Endothelial cell of umbilical vein (primary cell): ENCODE results near the gene CLEC14A. TPM values are rescaled to one million over a fixed set of nuclear protein-coding genes. Genes with fewer than 3 reads are reported as not detected.
A peak's percentile ranks its signal among the peaks of the same experiment; 100 is the strongest.

Source experiments
- Bru-seq: library from RNA; stranded (reverse); fragments of 400-500 nt; gene quantifications from one replicate; lab custom pipeline; 2021; lab: Mats Ljungman, UMichigan
- BruChase-seq, 2 experiments: library from RNA; stranded (reverse); fragments of 400-500 nt; gene quantifications; one replicate each; lab custom pipeline; 2021; lab: Mats Ljungman, UMichigan
- BruUV-seq: library from RNA; stranded (reverse); fragments of 400-500 nt; replicated peaks from 2 replicates; lab custom pipeline; 2021; lab: Mats Ljungman, UMichigan
- CTCF ChIA-PET: fragments of 300-600, 350-600 bp; sonication (Branson Sonifier 250); formaldehyde crosslinking; loops from one replicate; lab custom pipeline; 2021; ENCODE audit warnings: antibody characterized with exemption, inconsistent platforms; lab: Charles Lee
- POLR2A ChIA-PET: fragments of 300-600, 350-600 bp; sonication (Branson Sonifier 250); formaldehyde crosslinking; loops from one replicate; lab custom pipeline; 2021; ENCODE audit warnings: antibody characterized with exemption, inconsistent platforms; lab: Charles Lee
- DNase-seq: peaks from one replicate; pipeline ENCODE4 v3.0.0-alpha.2; 2011; ENCODE audit warnings: low read depth, low spot score
- FAIRE-seq: peaks from 2 replicates; lab custom pipeline; 2011; peaks lifted over from hg19 to GRCh38; lab: Jason Lieb, UNC
- H2AFZ ChIP-seq: 2 replicates; pipeline ENCODE4 v1.6.0; 2012; ENCODE audit warnings: low read depth, low read length, control low read depth, inconsistent platforms
- H3K27ac ChIP-seq: 2 replicates; pipeline ENCODE4 v1.5.1; 2011; ENCODE audit warnings: low read depth, mild to moderate bottlenecking, control low read depth, low read length, moderate library complexity; ENCODE audit not compliant: insufficient read depth
- H3K27me3 ChIP-seq, 2 experiments: 2 replicates each; pipeline versions ENCODE4 v1.6.0 to v1.6.1; 2011; ENCODE audit warnings: low read length in 2 of 2, mixed read lengths in 1 of 2; ENCODE audit not compliant: control insufficient read depth in 2 of 2, insufficient read depth in 2 of 2
- H3K36me3 ChIP-seq, 2 experiments: 2 replicates in 1 of 2; 3 replicates in 1 of 2; pipeline ENCODE4 v1.5.1; 2011; ENCODE audit warnings: low read length in 2 of 2, mild to moderate bottlenecking in 1 of 2, moderate library complexity in 1 of 2; ENCODE audit not compliant: control insufficient read depth in 2 of 2, insufficient read depth in 2 of 2; ENCODE audit errors: extremely low read depth in 1 of 2
- H3K4me1 ChIP-seq: 3 replicates; pipeline ENCODE4 v1.5.1; 2011; ENCODE audit warnings: mild to moderate bottlenecking, low read length; ENCODE audit not compliant: control insufficient read depth, insufficient read depth; ENCODE audit errors: extremely low read depth
- H3K4me2 ChIP-seq: 2 replicates; pipeline ENCODE4 v1.6.1; 2011; ENCODE audit warnings: low read length, control low read depth, mixed read lengths; ENCODE audit not compliant: insufficient read depth
- H3K4me3 ChIP-seq, 3 experiments: fragments of 200-600 bp in 1 of 3; sonication (generic), shearing (Covaris generic) in 1 of 3; replicated peaks in 1 of 3; 2 replicates each; pipeline ENCODE4 v1.5.1; 2011 to 2016; ENCODE audit warnings: control low read depth in 3 of 3, low read length in 3 of 3, mild to moderate bottlenecking in 2 of 3, inconsistent platforms in 1 of 3, low read depth in 1 of 3, moderate library complexity in 1 of 3; ENCODE audit not compliant: insufficient read depth in 1 of 3
- H3K79me2 ChIP-seq: 2 replicates; pipeline ENCODE4 v1.6.0; 2012; ENCODE audit warnings: low read length, inconsistent platforms; ENCODE audit not compliant: control insufficient read depth, insufficient read depth
- H3K9ac ChIP-seq: replicated peaks from 2 replicates; pipeline ENCODE3; 2011; ENCODE audit warnings: low read length, control low read depth; ENCODE audit not compliant: insufficient read depth; ENCODE audit errors: extremely low read depth
- H3K9me1 ChIP-seq: replicated peaks from 3 replicates; pipeline ENCODE4 v1.6.0; 2011; ENCODE audit warnings: mild to moderate bottlenecking, low read length; ENCODE audit not compliant: control insufficient read depth, insufficient read depth; ENCODE audit errors: extremely low read depth
- H3K9me3 ChIP-seq: replicated peaks from 2 replicates; pipeline ENCODE4 v1.5.1; 2012; ENCODE audit warnings: low read length, inconsistent platforms; ENCODE audit not compliant: control insufficient read depth, insufficient read depth
- H4K20me1 ChIP-seq: replicated peaks from 2 replicates; pipeline ENCODE3; 2011; ENCODE audit warnings: mild to moderate bottlenecking, low read length; ENCODE audit not compliant: control insufficient read depth, insufficient read depth; ENCODE audit errors: extremely low read depth
- FOS ChIP-seq: IDR thresholded peaks from 2 replicates; pipeline ENCODE4 v1.6.1; 2011; ENCODE audit warnings: mild to moderate bottlenecking, low read length, moderate library complexity, borderline replicate concordance; ENCODE audit not compliant: insufficient read depth
- GATA2 ChIP-seq: IDR thresholded peaks from 2 replicates; pipeline ENCODE4 v1.7.0; 2011; ENCODE audit warnings: low read depth, mild to moderate bottlenecking, moderate library complexity, mixed read lengths, low read length; ENCODE audit not compliant: insufficient read length, insufficient read depth
- JUN ChIP-seq: IDR thresholded peaks from 2 replicates; pipeline ENCODE4 v1.6.1; 2011; ENCODE audit warnings: borderline replicate concordance, low read depth; ENCODE audit not compliant: insufficient read length, insufficient read depth
- POLR2A ChIP-seq: IDR thresholded peaks from 2 replicates; pipeline ENCODE4 v1.6.1; 2012; ENCODE audit warnings: low read depth, mild to moderate bottlenecking, control low read depth, low read length
- POLR2AphosphoS5 ChIP-seq: IDR thresholded peaks from 2 replicates; pipeline ENCODE4 v1.6.1; 2012; ENCODE audit warnings: low read depth, mild to moderate bottlenecking, control low read depth, low read length, moderate library complexity; ENCODE audit not compliant: insufficient read depth
- dilution Hi-C: fragments of 300-500 bp; cut with MboI; formaldehyde crosslinking; loops from one replicate; pipeline ENCODE4 v1.15.0; 2019; ENCODE audit warnings: low sequenced_read_pairs; ENCODE audit not compliant: extremely low pct_ligation_motif_present
- intact Hi-C: fragments of 100-400 bp; cut with micrococcal nuclease; formaldehyde crosslinking; loops from one replicate; pipeline ENCODE4 v1.10.0; 2022
- long read RNA-seq: library from polyadenylated mRNA; stranded (forward); transcript quantifications from one replicate; pipeline ENCODE4 v2.0.0, GENCODE V29; 2021
- polyA minus RNA-seq, 3 experiments: library from RNA; depleted of rRNA, polyadenylated mRNA; stranded (reverse); fragments of >200 nt; gene quantifications; 1 replicate in 1 of 3; 2 replicates in 2 of 3; pipeline ENCODE4 v1.2.3, GENCODE V29; 2011
- polyA plus RNA-seq, 4 experiments: library from polyadenylated mRNA; depleted of rRNA in 3 of 4; stranded (reverse) in 3 of 4; unstranded in 1 of 4; fragments of >200 nt; gene quantifications; 2 replicates each; pipeline versions ENCODE4 v1.2.1 to v1.2.3, GENCODE V29; 2011 to 2012; ENCODE audit warnings: missing spikeins in 1 of 4
- total RNA-seq: library from RNA; stranded (reverse); gene quantifications from 2 replicates; pipeline ENCODE4 v1.2.3, GENCODE V29; 2021
- TF ChIP-seq, protein P1 (sequence below): IDR thresholded peaks from 2 replicates; pipeline ENCODE4 v1.6.1; 2011; ENCODE audit not compliant: insufficient read depth, insufficient read length
- TF ChIP-seq, protein P2 (sequence below), 2 donors: IDR thresholded peaks; 1 replicate in 1 of 2; 2 replicates in 1 of 2; pipeline ENCODE4 v1.5.1; 2011; ENCODE audit warnings: low read length in 2 of 2, mild to moderate bottlenecking in 2 of 2, moderate library complexity in 2 of 2, control low read depth in 1 of 2, inconsistent platforms in 1 of 2, low read depth in 1 of 2; ENCODE audit not compliant: insufficient read depth in 1 of 2; ENCODE audit errors: extremely low read depth in 1 of 2

Gene CLEC14A, protein sequence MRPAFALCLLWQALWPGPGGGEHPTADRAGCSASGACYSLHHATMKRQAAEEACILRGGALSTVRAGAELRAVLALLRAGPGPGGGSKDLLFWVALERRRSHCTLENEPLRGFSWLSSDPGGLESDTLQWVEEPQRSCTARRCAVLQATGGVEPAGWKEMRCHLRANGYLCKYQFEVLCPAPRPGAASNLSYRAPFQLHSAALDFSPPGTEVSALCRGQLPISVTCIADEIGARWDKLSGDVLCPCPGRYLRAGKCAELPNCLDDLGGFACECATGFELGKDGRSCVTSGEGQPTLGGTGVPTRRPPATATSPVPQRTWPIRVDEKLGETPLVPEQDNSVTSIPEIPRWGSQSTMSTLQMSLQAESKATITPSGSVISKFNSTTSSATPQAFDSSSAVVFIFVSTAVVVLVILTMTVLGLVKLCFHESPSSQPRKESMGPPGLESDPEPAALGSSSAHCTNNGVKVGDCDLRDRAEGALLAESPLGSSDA
- total RNA-seq (396 and 414 TPM in 2 replicates), polyA plus RNA-seq (562 and 569 TPM in 2 replicates), polyA minus RNA-seq (365 TPM in 2 replicates), Bru-seq, nascent RNA (percentile 99 among the genes with signal in this experiment), BruChase-seq, experiment 1, labeled RNA remaining after a 6-hour chase (percentile 100 among the genes with signal in this experiment), BruChase-seq, experiment 2, labeled RNA remaining after a 2-hour chase (percentile 100 among the genes with signal in this experiment)
- 388 and 440 TPM in 2 replicates for polyA plus RNA-seq (2011; cell fraction: cytosol; rRNA removed)
- 252 and 257 TPM in 2 replicates for polyA plus RNA-seq (2011; cell fraction: nucleus; rRNA removed)
- polyA plus RNA-seq (2012): 248 and 278 TPM in 2 replicates
- not detected for polyA minus RNA-seq (2011; cell fraction: cytosol; rRNA and poly(A)+ RNA removed)
- 235 and 299 TPM in 2 replicates for polyA minus RNA-seq (2011; cell fraction: nucleus; rRNA and poly(A)+ RNA removed)
- long read RNA-seq, transcript CLEC14A-201 (1 exons, 2,267 nt): major isoform, 2,282 of 2,282 reads
- long read RNA-seq, partial matches to known transcripts: 0 of 2,282 reads
- long read RNA-seq, other reads (novel, unspliced or antisense): 0 of 2,282 reads

- ChIA-PET CTCF (interaction anchor here (0.8 to 10.5 kb wide), 25 partner anchors 13 to 760 kb away, joined by 3 to 120 read pairs (median 6); partner anchors contain the start of gene SSTR1), POLR2A (interaction anchor here (0.6 to 2.5 kb wide), 14 partner anchors 27 to 1177 kb away, joined by 3 to 30 read pairs (median 10); partner anchors contain the start of gene FBXO33)
- peaks cover 6 to 11% of the 10 kb centered on the region in 2 experiments for H3K36me3 ChIP-seq
- no peaks in the 10 kb centered on the region for H3K27me3 ChIP-seq
- dilution Hi-C loops (no loop called here), intact Hi-C loops (loop anchor here (1.0 to 5.0 kb wide), 14 partner anchors 34 to 759 kb away; no protein-coding TSS in a partner anchor)
- H3K9ac ChIP-seq: peak within 1 kb of the TSS; percentile 99
- no peaks in the 10 kb centered on the region for H3K9me1 ChIP-seq
- peak within 1 kb of the TSS; percentile 89 for H3K27ac ChIP-seq
- H3K4me1 ChIP-seq: peaks cover 20% of the 10 kb centered on the region
- peaks cover 48% of the 10 kb centered on the region for H3K79me2 ChIP-seq
- H3K4me2 ChIP-seq: peak within 1 kb of the TSS; percentile 99
- H2AFZ ChIP-seq: no peak within 1 kb of the TSS
- TF ChIP-seq JUN (peak; percentile 46), GATA2 (peak; percentile 49), POLR2AphosphoS5 (no peak), FOS (peak; percentile 18), POLR2A (peak; percentile 87)
- TF ChIP-seq, protein P1, sequence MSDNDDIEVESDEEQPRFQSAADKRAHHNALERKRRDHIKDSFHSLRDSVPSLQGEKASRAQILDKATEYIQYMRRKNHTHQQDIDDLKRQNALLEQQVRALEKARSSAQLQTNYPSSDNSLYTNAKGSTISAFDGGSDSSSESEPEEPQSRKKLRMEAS: no peak
- TF ChIP-seq, protein P2, sequence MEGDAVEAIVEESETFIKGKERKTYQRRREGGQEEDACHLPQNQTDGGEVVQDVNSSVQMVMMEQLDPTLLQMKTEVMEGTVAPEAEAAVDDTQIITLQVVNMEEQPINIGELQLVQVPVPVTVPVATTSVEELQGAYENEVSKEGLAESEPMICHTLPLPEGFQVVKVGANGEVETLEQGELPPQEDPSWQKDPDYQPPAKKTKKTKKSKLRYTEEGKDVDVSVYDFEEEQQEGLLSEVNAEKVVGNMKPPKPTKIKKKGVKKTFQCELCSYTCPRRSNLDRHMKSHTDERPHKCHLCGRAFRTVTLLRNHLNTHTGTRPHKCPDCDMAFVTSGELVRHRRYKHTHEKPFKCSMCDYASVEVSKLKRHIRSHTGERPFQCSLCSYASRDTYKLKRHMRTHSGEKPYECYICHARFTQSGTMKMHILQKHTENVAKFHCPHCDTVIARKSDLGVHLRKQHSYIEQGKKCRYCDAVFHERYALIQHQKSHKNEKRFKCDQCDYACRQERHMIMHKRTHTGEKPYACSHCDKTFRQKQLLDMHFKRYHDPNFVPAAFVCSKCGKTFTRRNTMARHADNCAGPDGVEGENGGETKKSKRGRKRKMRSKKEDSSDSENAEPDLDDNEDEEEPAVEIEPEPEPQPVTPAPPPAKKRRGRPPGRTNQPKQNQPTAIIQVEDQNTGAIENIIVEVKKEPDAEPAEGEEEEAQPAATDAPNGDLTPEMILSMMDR (IDR thresholded peaks at IDR 0.05; ENCODE audit: extremely low read depth in 1 of 2, insufficient read depth in 1 of 2, low read depth in 1 of 2, low read length in 2 of 2): no peak
- BruUV-seq: no TSS peak
- peak within 1 kb of the TSS; percentile 86 to 100 (median 99) for H3K4me3 ChIP-seq
- no peaks in the 10 kb centered on the region for H3K9me3 ChIP-seq
- FAIRE-seq: peak; percentile 92
- peak; percentile 100 for DNase-seq
- no peaks in the 10 kb centered on the region for H4K20me1 ChIP-seq
Observed at GRCh38 chr14:38255673-38256532, at the start of gene CLEC14A. TSS of gene CLEC14A (minus strand) at chr14:38256093. CDS start at chr14:38256022, 71 bp downstream.
